Trophoblast cell (in vitro differentiated cells and primary cell): ENCODE measurements around the gene UBR4.

Source experiments
- DNase-seq, 2 donors: peaks; one replicate each; pipeline ENCODE4 v3.0.0-alpha.2; 2016
- H2AFZ ChIP-seq: 2 replicates; pipeline ENCODE4 v1.6.1; 2013; ENCODE audit warnings: low read length, moderate library complexity, mild to moderate bottlenecking; ENCODE audit not compliant: insufficient read depth, poor library complexity
- H2AK5ac ChIP-seq: 2 replicates; pipeline ENCODE4 v1.6.1; 2013; ENCODE audit warnings: mild to moderate bottlenecking, low read length
- H2BK120ac ChIP-seq: 2 replicates; pipeline ENCODE4 v1.6.1; 2013; ENCODE audit warnings: low read length, mild to moderate bottlenecking, moderate library complexity; ENCODE audit not compliant: insufficient read depth, poor library complexity
- H2BK12ac ChIP-seq: 2 replicates; pipeline ENCODE4 v1.6.1; 2013; ENCODE audit warnings: mild to moderate bottlenecking, low read length, moderate library complexity
- H2BK5ac ChIP-seq: 2 replicates; pipeline ENCODE4 v1.6.1; 2013; ENCODE audit warnings: low read length, low read depth, moderate library complexity, mild to moderate bottlenecking; ENCODE audit not compliant: poor library complexity
- H3K14ac ChIP-seq: 2 replicates; pipeline ENCODE4 v1.6.1; 2013; ENCODE audit warnings: mild to moderate bottlenecking, low read length
- H3K18ac ChIP-seq: 2 replicates; pipeline ENCODE4 v1.6.1; 2013; ENCODE audit warnings: mild to moderate bottlenecking, low read length
- H3K23ac ChIP-seq: 2 replicates; pipeline ENCODE4 v1.6.1; 2013; ENCODE audit warnings: low read length
- H3K27ac ChIP-seq: 2 replicates; pipeline ENCODE4 v1.5.1; 2013; ENCODE audit warnings: low read depth, mild to moderate bottlenecking, inconsistent platforms, low read length, moderate library complexity
- H3K27me3 ChIP-seq: 2 replicates; pipeline ENCODE4 v1.6.1; 2013; ENCODE audit warnings: inconsistent platforms, mild to moderate bottlenecking, low read length, moderate library complexity; ENCODE audit not compliant: insufficient read depth
- H3K36me3 ChIP-seq, 2 experiments: 1 replicate in 1 of 2; 2 replicates in 1 of 2; pipeline ENCODE4 v1.6.1; 2013; ENCODE audit warnings: low read length in 2 of 2, mild to moderate bottlenecking in 2 of 2, moderate library complexity in 1 of 2; ENCODE audit not compliant: insufficient read depth in 2 of 2, control insufficient read depth in 1 of 2
- H3K4ac ChIP-seq: 2 replicates; pipeline ENCODE4 v1.6.1; 2013; ENCODE audit warnings: low read depth, mild to moderate bottlenecking, low read length, moderate library complexity
- H3K4me1 ChIP-seq, 2 experiments: 1 replicate in 1 of 2; 2 replicates in 1 of 2; pipeline ENCODE4 v1.6.1; 2013; ENCODE audit warnings: low read length in 2 of 2, mild to moderate bottlenecking in 2 of 2, moderate library complexity in 1 of 2; ENCODE audit not compliant: insufficient read depth in 2 of 2, control insufficient read depth in 1 of 2
- H3K4me2 ChIP-seq: 2 replicates; pipeline ENCODE4 v1.6.1; 2013; ENCODE audit warnings: inconsistent platforms, mild to moderate bottlenecking, low read length, moderate library complexity
- H3K4me3 ChIP-seq: 2 replicates; pipeline ENCODE4 v1.5.1; 2013; ENCODE audit warnings: mild to moderate bottlenecking, low read depth, low read length, inconsistent platforms
- H3K79me1 ChIP-seq: one replicate; pipeline ENCODE4 v1.6.1; 2013; ENCODE audit warnings: low read length
- H3K79me2 ChIP-seq: 2 replicates; pipeline ENCODE4 v1.6.1; 2013; ENCODE audit warnings: low read length, mild to moderate bottlenecking; ENCODE audit not compliant: control insufficient read depth, insufficient read depth, poor library complexity
- H3K9ac ChIP-seq: 2 replicates; pipeline ENCODE4 v1.6.1; 2013; ENCODE audit warnings: mild to moderate bottlenecking, low read length
- H3K9me3 ChIP-seq: 2 replicates; pipeline ENCODE4 v1.6.1; 2013; ENCODE audit warnings: low read depth, mild to moderate bottlenecking, control low read depth, inconsistent platforms, low read length; ENCODE audit not compliant: insufficient read depth
- H4K12ac ChIP-seq: 2 replicates; pipeline ENCODE4 v1.6.1; 2013; ENCODE audit warnings: low read depth, mild to moderate bottlenecking, low read length, moderate library complexity
- H4K8ac ChIP-seq: 2 replicates; pipeline ENCODE4 v1.6.1; 2013; ENCODE audit warnings: low read depth, mild to moderate bottlenecking, low read length, moderate library complexity
- H4K91ac ChIP-seq: one replicate; pipeline ENCODE4 v1.6.1; 2013; ENCODE audit warnings: low read depth, mild to moderate bottlenecking, low read length, moderate library complexity
- WGBS: extraction: QIAGEN DNeasy Blood & Tissue Kit; methylation state at CpG from one replicate; pipeline ENCODE4 v1.1.7; 2013; ENCODE audit warnings: missing lambda C conversion rate; ENCODE audit not compliant: insufficient read length, insufficient coverage; ENCODE audit errors: extremely low coverage; 5-methylcytosine and 5-hydroxymethylcytosine counted together

The UBR4 gene

DNA sequence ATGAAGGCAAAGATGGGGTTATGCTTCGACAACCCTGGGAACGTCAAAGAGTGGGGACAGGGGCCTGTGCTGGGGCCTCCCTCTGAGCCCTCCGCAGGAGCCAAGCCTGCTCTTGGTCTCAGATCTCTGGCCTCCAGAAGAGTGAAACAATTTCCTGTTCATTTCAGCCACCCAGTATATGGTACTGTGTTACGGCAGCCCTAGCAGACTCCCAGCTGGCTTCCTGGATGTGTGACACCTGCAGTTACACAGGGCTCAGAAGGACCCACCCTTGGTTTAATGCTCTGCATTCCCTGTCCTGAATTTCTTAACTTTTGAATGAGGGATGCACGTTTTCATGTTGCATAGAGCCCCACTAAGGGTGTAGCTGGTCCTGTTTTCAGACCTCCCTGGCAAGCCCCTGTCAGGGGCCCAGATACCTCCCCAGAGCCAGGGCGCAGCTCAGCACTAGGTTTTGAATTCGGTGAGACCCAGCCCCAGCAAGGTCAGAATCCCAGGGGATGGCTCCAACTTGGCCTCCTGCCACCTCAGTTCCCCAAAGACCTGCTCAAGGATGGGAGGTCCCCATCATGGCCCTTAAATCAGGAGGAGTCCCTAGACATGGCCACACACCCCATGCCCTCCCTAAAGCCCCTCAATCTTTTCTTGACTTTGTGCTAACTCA lies 174.6 kb downstream of the UBR4 start:
- peaks cover 3% of the 10 kb centered on the region for H3K79me1 ChIP-seq
- no peak for DNase-seq
- H3K9ac ChIP-seq = no peak overlapping the region
- H3K23ac ChIP-seq = no peak overlapping the region
- no peak overlapping the region for H2BK12ac ChIP-seq
- H2AFZ ChIP-seq = no peak overlapping the region
- no peaks in the 10 kb centered on the region for H3K79me2 ChIP-seq
- no peaks in the 10 kb centered on the region for H3K36me3 ChIP-seq
- H3K4me1 ChIP-seq = peaks cover 10 to 18% of the 10 kb centered on the region in 2 experiments
- H2BK5ac ChIP-seq = no peak overlapping the region
- H3K4me2 ChIP-seq = no peak overlapping the region
- no peak overlapping the region for H2BK120ac ChIP-seq
- peaks cover 1% of the 10 kb centered on the region for H3K9me3 ChIP-seq
- H2AK5ac ChIP-seq = no peak overlapping the region
- peak overlapping the region; percentile 28 for H4K91ac ChIP-seq
- no peak overlapping the region for H3K4ac ChIP-seq
- H3K27ac ChIP-seq = no peak overlapping the region
- no CpG with 5 or more reads among the region's 7 CpGs for WGBS
- no peak overlapping the region for H4K12ac ChIP-seq
- no peak overlapping the region for H3K18ac ChIP-seq
- no peak overlapping the region for H4K8ac ChIP-seq
- no peaks in the 10 kb centered on the region for H3K27me3 ChIP-seq
- no peak overlapping the region for H3K4me3 ChIP-seq
- no peak overlapping the region for H3K14ac ChIP-seq

DNA sequence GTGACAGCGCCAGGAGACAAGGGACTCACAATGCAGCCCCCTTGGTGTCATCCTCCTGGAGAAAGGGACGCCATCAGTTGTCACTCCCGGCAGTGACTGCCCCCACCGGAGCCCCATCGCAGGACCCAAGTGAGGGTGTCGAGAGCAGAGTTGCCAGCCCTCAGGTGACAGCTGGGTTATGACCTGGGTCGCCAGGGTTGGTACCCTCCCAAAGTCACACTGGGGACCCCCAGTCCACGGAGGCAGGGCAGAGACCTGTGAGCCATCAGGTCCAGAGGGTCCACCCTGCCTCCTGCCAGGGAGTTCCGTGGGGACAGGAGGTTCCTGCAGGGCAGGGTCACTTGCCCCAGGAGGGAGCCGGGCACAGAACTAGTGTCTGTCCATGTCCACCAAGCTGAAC lies 175.3 kb downstream of the UBR4 start:
- Histone ChIP-seq H3K4me2 (no peak overlapping the region), H3K27me3 (no peaks in the 10 kb centered on the region), H2BK5ac (peak overlapping the region; percentile 1), H4K8ac (no peak overlapping the region), H3K4ac (no peak overlapping the region), H3K4me3 (no peak overlapping the region), H4K12ac (no peak overlapping the region), H3K79me1 (peaks cover 3% of the 10 kb centered on the region), H3K4me1 (peaks cover 10 to 18% of the 10 kb centered on the region in 2 experiments), H3K27ac (no peak overlapping the region), H2BK12ac (peak overlapping the region; percentile 59), H3K18ac (no peak overlapping the region), H3K79me2 (no peaks in the 10 kb centered on the region), H3K14ac (peak overlapping the region; percentile 37), H4K91ac (peak overlapping the region; percentile 39), H2AK5ac (peak overlapping the region; percentile 27), H2AFZ (no peak overlapping the region), H3K9me3 (no peaks in the 10 kb centered on the region), H2BK120ac (peak overlapping the region; percentile 1), H3K9ac (no peak overlapping the region), H3K23ac (no peak overlapping the region), H3K36me3 (no peaks in the 10 kb centered on the region)
- DNase-seq = no peak
- WGBS = no CpG with 5 or more reads among the region's 10 CpGs

DNA sequence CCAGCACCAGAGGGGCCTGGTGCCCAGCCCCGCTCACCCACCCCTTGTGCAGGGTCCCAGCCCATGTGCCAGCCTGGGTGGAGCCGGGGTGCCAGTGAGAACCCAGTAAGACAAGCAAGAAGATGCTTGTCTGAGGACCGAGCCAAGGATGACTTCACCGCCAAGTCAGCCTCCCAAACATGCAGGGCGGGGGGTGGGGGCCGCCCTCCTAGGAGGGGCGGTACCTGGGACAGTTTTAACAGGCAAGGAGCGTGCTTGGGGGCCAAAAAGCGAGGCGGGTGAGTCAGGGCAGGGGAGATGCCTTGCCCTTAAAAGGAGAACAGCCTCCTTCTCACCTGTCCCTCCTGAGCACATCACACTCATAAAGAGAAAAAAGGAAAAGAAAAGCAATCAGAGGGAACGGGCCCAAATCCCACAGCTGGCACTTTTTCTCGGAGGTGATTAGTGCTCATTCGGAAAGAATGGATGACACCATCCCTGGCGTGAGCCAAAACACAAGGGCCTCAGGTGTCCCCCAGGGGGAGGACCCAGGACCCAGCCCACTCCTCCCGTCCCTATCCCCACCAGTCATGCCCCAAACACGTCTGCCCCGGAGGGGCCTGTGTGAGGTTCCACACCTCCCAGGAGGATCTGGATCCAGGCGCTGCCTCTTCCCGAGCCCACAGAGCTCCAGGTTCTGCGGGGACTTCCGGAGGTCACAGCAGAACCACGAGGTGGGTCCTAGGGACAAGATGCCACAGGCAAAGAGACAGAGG lies 176.0 kb downstream of the UBR4 start:
- H2BK12ac ChIP-seq = peak overlapping the region; percentile 53
- DNase-seq = peak; percentile 26 to 46
- H3K27ac ChIP-seq = no peak overlapping the region
- no CpG with 5 or more reads among the region's 22 CpGs for WGBS
- H4K8ac ChIP-seq = no peak overlapping the region
- H3K23ac ChIP-seq = no peak overlapping the region
- H3K18ac ChIP-seq = no peak overlapping the region
- peaks cover 10 to 18% of the 10 kb centered on the region in 2 experiments for H3K4me1 ChIP-seq
- H2BK120ac ChIP-seq = peak overlapping the region; percentile 1
- peaks cover 3% of the 10 kb centered on the region for H3K79me1 ChIP-seq
- no peaks in the 10 kb centered on the region for H3K36me3 ChIP-seq
- H3K4me2 ChIP-seq = no peak overlapping the region
- H4K91ac ChIP-seq = peak overlapping the region; percentile 56
- H2AK5ac ChIP-seq = peak overlapping the region; percentile 24
- no peak overlapping the region for H2AFZ ChIP-seq
- no peaks in the 10 kb centered on the region for H3K27me3 ChIP-seq
- no peak overlapping the region for H3K4ac ChIP-seq
- H3K4me3 ChIP-seq = no peak overlapping the region
- peak overlapping the region; percentile 1 for H2BK5ac ChIP-seq
- H3K9ac ChIP-seq = no peak overlapping the region
- H4K12ac ChIP-seq = no peak overlapping the region
- H3K14ac ChIP-seq = peak overlapping the region; percentile 63
- H3K9me3 ChIP-seq = no peaks in the 10 kb centered on the region
- no peaks in the 10 kb centered on the region for H3K79me2 ChIP-seq

DNA sequence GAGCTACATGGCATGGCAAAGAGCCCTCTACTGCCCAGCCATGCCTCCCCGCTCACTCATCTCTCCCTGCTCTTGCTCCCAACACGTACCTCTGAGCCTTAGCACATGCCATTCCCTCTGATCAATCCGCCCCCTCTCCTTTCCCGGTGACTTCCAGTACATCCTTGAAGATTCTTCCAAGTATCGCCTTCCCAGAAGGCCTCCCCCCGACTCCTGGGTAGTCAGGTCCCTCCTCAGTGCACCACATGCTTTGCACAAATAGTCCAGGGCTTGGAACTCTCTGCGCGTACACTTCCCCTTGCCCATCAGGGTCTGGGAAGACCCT lies 176.6 kb downstream of the UBR4 start:
- peaks cover 3% of the 10 kb centered on the region for H3K79me1 ChIP-seq
- no peak overlapping the region for H4K12ac ChIP-seq
- H2AFZ ChIP-seq = no peak overlapping the region
- H3K4ac ChIP-seq = no peak overlapping the region
- H3K27me3 ChIP-seq = no peaks in the 10 kb centered on the region
- H3K23ac ChIP-seq = no peak overlapping the region
- no peak overlapping the region for H2BK12ac ChIP-seq
- H2BK5ac ChIP-seq = no peak overlapping the region
- H3K79me2 ChIP-seq = no peaks in the 10 kb centered on the region
- peaks cover 10 to 18% of the 10 kb centered on the region in 2 experiments for H3K4me1 ChIP-seq
- peak overlapping the region; percentile 56 for H4K91ac ChIP-seq
- H3K14ac ChIP-seq = no peak overlapping the region
- DNase-seq = no peak
- H4K8ac ChIP-seq = no peak overlapping the region
- no peak overlapping the region for H3K27ac ChIP-seq
- H3K36me3 ChIP-seq = no peaks in the 10 kb centered on the region
- H3K9me3 ChIP-seq = no peaks in the 10 kb centered on the region
- H3K18ac ChIP-seq = no peak overlapping the region
- no peak overlapping the region for H3K4me3 ChIP-seq
- H2BK120ac ChIP-seq = peak overlapping the region; percentile 1
- no peak overlapping the region for H3K9ac ChIP-seq
- no CpG with 5 or more reads among the region's 8 CpGs for WGBS
- no peak overlapping the region for H3K4me2 ChIP-seq
- peak overlapping the region; percentile 24 for H2AK5ac ChIP-seq
